Measurements from ENCODE around the gene MAST3. TPM values are rescaled to one million over a fixed set of nuclear protein-coding genes. Genes with fewer than 3 reads are reported as not detected.
A peak's percentile ranks its signal among the peaks of the same experiment; 100 is the strongest.

MAST3 gene
- total RNA-seq, 1 donor from 2014 or later, result 0.79 TPM

DNA sequence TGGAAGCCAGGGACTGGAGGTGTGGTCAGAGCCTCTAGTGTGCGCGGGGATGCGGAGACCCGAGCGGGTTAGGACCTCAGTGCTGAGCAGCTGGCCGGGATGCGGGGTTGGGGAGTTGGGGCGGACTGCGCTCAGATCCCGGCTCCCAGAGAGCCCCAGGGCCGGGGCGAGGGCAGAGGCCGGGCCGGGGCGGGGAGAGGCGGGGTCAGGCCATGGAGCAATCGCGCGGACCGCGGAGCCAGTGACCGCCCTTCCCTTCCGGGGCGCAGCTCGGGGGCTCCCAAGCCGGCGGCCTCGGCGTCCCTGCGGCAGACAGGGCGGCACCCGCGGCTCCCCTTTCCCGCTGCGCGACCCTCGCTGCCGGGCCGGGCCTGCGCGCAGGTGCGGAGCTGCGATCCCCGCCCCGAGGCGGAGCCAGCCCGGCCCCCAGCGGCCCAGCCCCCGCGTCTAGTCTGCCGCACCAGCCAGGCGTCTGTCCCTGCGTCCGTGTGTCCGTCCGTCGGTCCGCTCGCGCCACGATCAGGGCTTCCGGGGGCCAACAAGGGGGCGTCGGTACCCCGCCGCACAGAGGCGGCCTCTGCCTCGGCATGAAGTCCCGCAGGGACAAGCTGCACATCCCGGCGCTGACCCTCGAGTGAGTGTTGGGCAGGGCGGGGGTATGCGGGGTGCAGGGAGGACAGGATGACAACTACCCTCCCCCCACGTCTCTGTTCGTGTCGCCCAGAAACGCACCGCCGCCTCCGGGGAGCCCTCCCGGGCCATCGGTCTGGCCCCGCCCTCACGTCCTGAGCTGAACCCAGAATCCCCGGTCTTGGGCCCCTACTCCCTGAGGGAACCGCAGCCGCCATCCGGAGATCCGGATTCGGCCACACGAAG lies 12.4 kb downstream of the MAST3 start:
- H3K27me3 ChIP-seq (ENCODE audit: control insufficient read depth, insufficient read depth, low read length), result no peaks in the 10 kb centered on the region
- H3K36me3 ChIP-seq (ENCODE audit: control insufficient read depth, insufficient read depth, low read length), result peaks cover 3% of the 10 kb centered on the region
- DNase-seq (ENCODE audit: low read depth) (no peak), FAIRE-seq (no peak)
- peak overlapping the region; percentile 79 for H3K4me3 ChIP-seq (ENCODE audit: low read depth, low read length)
- TF ChIP-seq, protein P1, sequence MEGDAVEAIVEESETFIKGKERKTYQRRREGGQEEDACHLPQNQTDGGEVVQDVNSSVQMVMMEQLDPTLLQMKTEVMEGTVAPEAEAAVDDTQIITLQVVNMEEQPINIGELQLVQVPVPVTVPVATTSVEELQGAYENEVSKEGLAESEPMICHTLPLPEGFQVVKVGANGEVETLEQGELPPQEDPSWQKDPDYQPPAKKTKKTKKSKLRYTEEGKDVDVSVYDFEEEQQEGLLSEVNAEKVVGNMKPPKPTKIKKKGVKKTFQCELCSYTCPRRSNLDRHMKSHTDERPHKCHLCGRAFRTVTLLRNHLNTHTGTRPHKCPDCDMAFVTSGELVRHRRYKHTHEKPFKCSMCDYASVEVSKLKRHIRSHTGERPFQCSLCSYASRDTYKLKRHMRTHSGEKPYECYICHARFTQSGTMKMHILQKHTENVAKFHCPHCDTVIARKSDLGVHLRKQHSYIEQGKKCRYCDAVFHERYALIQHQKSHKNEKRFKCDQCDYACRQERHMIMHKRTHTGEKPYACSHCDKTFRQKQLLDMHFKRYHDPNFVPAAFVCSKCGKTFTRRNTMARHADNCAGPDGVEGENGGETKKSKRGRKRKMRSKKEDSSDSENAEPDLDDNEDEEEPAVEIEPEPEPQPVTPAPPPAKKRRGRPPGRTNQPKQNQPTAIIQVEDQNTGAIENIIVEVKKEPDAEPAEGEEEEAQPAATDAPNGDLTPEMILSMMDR (IDR thresholded peaks at IDR 0.05; ENCODE audit: insufficient read depth, low read length, severe bottlenecking), result no peak

GRCh38 chr19:18110609-18111232 lies 13.1 kb downstream of the MAST3 start:
- TF ChIP-seq, protein P1 (IDR thresholded peaks at IDR 0.05; ENCODE audit: insufficient read depth, low read length, severe bottlenecking), result no peak
- no peak for DNase-seq (ENCODE audit: low read depth)
- Histone ChIP-seq H3K27me3 (ENCODE audit: control insufficient read depth, insufficient read depth, low read length) (no peaks in the 10 kb centered on the region), H3K36me3 (ENCODE audit: control insufficient read depth, insufficient read depth, low read length) (peaks cover 3% of the 10 kb centered on the region), H3K4me3 (ENCODE audit: low read depth, low read length) (peak overlapping the region; percentile 79)
- no peak for FAIRE-seq

- FAIRE-seq (peak; percentile 40), DNase-seq (ENCODE audit: low read depth) (peak; percentile 60)
Observed at GRCh38 chr19:18112989-18113478, 15.5 kb downstream of the MAST3 start.

GRCh38 chr19:18113827-18114226 lies 16.2 kb downstream of the MAST3 start:
- peaks cover 3% of the 10 kb centered on the region for H3K36me3 ChIP-seq (ENCODE audit: control insufficient read depth, insufficient read depth, low read length)
- DNase-seq (ENCODE audit: low read depth) (no peak), FAIRE-seq (no peak)
- TF ChIP-seq, protein P1 (IDR thresholded peaks at IDR 0.05; ENCODE audit: insufficient read depth, low read length, severe bottlenecking), result no peak
- H3K4me3 ChIP-seq (ENCODE audit: low read depth, low read length), result no peak overlapping the region
- H3K27me3 ChIP-seq (ENCODE audit: control insufficient read depth, insufficient read depth, low read length), result no peaks in the 10 kb centered on the region

More at GRCh38 chr19:18112989-18113478, 15.5 kb downstream of the MAST3 start:
- TF ChIP-seq, protein P1 (IDR thresholded peaks at IDR 0.05; ENCODE audit: insufficient read depth, low read length, severe bottlenecking), result peak; percentile 95
- Histone ChIP-seq H3K27me3 (ENCODE audit: control insufficient read depth, insufficient read depth, low read length) (no peaks in the 10 kb centered on the region), H3K36me3 (ENCODE audit: control insufficient read depth, insufficient read depth, low read length) (peaks cover 3% of the 10 kb centered on the region), H3K4me3 (ENCODE audit: low read depth, low read length) (no peak overlapping the region)

DNA sequence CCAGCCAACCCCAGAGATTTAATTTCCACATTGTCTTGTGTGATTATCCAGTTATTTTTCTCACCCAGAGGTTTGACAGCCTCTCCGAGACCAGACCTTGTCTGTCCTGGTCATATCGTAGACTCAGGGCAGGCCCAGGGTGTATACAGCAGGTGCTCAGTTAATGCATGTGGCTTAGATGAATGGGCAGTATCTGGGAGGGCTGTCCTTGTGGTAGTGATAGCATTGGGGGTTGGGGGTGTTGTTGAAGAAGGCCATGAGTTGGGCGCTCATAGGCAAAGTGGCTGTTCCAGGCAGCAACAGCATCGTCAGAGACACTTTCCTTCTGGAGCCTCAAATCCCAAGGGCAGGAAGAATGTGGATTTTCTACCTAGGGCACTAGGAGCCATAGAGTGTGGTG lies 16.9 kb downstream of the MAST3 start:
- H3K4me3 ChIP-seq (ENCODE audit: low read depth, low read length), result no peak overlapping the region
- TF ChIP-seq, protein P1 (IDR thresholded peaks at IDR 0.05; ENCODE audit: insufficient read depth, low read length, severe bottlenecking), result no peak
- DNase-seq (ENCODE audit: low read depth) (no peak), FAIRE-seq (no peak)
- peaks cover 3% of the 10 kb centered on the region for H3K36me3 ChIP-seq (ENCODE audit: control insufficient read depth, insufficient read depth, low read length)
- H3K27me3 ChIP-seq (ENCODE audit: control insufficient read depth, insufficient read depth, low read length), result no peaks in the 10 kb centered on the region
